ENCODE data around the gene PACRG.

PACRG gene

DNA sequence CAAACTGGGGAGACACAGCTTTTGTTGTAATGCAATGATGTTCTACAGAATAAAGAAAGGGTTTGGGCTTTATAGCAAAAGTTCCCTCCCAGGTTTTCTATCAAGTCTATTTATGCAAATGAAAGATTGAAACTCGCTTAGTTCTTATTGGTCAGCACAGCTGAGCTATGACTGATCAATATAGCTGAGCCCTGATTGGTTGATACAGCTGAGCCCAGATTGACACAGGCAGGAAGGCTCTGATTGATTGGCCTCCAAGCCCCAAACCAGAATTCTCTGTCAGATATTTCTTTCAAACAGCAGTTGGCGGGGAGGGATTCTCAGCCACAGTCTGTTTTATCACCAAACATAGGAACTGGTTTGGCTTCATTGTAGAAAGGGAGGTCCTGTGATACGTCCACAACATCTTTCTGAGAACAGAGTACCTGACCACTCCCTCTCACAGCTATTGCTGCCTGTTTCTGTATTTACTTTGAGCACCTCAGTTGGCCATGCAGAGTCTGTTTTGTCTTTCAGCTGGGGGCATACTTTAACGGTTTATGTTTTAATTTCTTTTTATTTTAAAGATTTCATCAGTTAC lies 223.5 kb downstream of the PACRG start:
- no peaks in the 10 kb centered on the region for H3K9me3 ChIP-seq (ENCODE audit: control insufficient read depth, low read length)
- H3K4me1 ChIP-seq (ENCODE audit: control insufficient read depth, insufficient read depth, low read length): no peaks in the 10 kb centered on the region
- H3K27ac ChIP-seq (ENCODE audit: insufficient read depth, low read depth, low read length, poor library complexity, severe bottlenecking): no peak overlapping the region
- H3K27me3 ChIP-seq (ENCODE audit: control insufficient read depth, insufficient read depth, low read length, poor library complexity, severe bottlenecking): no peaks in the 10 kb centered on the region
- no peak overlapping the region for H3K4me3 ChIP-seq (ENCODE audit: insufficient read depth, low read depth, low read length)
- H3K36me3 ChIP-seq (ENCODE audit: control insufficient read depth, insufficient read depth, low read length): no peaks in the 10 kb centered on the region
- WGBS, 2 experiments: 95 to 96% methylated on average over 4 of the region's 4 CpGs

DNA sequence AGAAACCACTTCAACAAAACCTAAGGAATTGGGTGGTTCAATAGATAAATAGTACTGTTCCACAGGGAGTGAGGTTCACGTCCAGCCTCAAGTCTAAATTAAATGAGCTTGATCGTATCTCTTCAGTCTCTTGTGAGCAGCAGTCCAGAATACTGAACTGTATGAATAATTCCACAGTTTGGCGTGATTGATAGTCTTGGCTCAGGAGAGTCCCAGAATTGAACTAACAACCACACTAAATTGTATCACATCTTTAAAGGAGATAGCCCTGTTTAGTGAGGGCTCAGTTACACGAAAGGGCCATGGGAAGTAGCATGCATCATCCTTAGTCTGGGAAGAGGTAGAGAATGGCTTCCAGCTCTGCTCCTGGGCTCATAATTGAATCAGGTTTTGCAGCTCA lies 224.6 kb downstream of the PACRG start:
- Histone ChIP-seq H3K4me1 (ENCODE audit: control insufficient read depth, insufficient read depth, low read length) (no peaks in the 10 kb centered on the region), H3K27ac (ENCODE audit: insufficient read depth, low read depth, low read length, poor library complexity, severe bottlenecking) (no peak overlapping the region), H3K36me3 (ENCODE audit: control insufficient read depth, insufficient read depth, low read length) (no peaks in the 10 kb centered on the region), H3K27me3 (ENCODE audit: control insufficient read depth, insufficient read depth, low read length, poor library complexity, severe bottlenecking) (no peaks in the 10 kb centered on the region), H3K4me3 (ENCODE audit: insufficient read depth, low read depth, low read length) (no peak overlapping the region), H3K9me3 (ENCODE audit: control insufficient read depth, low read length) (no peaks in the 10 kb centered on the region)
- WGBS, 2 experiments: 94% methylated on average over 4 of the region's 4 CpGs

DNA sequence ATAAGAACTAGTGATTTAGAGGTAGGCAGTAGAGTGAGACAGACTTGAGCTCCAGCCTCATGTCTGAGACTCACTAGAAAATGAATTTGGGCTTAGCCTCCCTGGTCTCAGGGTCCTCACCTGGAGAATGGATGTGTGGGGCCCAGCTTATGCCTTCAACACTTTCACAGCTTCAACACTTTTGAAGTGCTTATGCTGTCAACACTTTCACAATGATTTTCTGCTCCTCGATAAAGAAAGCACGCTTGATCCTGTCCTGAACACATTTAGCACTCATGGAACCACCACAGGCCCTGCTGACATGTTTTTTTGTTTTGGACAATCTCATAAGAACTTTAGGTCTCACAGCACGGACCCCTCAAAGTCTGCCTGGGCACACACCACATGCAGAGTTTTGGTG lies 229.3 kb downstream of the PACRG start:
- Histone ChIP-seq H3K4me3 (ENCODE audit: insufficient read depth, low read depth, low read length) (no peak overlapping the region), H3K4me1 (ENCODE audit: control insufficient read depth, insufficient read depth, low read length) (no peaks in the 10 kb centered on the region), H3K27me3 (ENCODE audit: control insufficient read depth, insufficient read depth, low read length, poor library complexity, severe bottlenecking) (no peaks in the 10 kb centered on the region), H3K27ac (ENCODE audit: insufficient read depth, low read depth, low read length, poor library complexity, severe bottlenecking) (no peak overlapping the region), H3K9me3 (ENCODE audit: control insufficient read depth, low read length) (no peaks in the 10 kb centered on the region), H3K36me3 (ENCODE audit: control insufficient read depth, insufficient read depth, low read length) (no peaks in the 10 kb centered on the region)
- WGBS, 2 experiments: 89 to 97% methylated on average over 3 of the region's 3 CpGs

DNA sequence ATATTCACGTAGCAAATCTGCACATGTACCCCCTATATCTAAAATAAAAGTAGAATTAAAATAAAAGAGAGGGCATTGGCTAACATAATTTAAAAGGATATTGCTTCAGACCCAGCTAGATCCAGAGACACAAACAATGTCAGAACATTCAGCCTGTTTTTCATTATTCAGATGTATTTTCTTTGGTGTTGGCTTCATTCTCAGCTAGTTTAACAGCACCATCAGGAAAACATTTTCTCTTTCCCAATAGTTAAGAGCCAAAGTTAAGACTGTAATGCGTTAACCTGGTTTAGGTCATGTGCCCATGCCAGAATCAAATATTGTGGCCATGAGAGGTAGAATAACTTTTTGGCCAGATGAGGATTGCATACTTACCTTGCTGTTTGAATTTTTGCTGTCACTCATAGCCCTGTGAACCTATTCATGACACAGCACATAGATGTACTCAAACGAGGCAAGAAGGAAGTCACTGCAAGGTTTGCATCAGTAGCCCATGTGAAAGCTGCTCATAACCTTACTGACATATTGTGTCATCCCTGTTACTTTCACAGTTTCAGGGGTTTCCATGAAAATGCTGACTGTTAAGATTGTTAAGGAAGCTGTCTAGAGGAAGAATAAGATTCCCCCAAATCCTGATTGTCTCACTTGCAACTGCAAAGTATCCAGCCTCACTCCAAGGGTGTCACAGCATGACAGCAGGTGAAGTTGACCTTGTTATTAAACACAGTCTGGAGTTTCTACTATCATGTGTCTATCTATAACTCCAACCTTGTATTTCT lies 233.1 kb downstream of the PACRG start:
- Histone ChIP-seq H3K9me3 (ENCODE audit: control insufficient read depth, low read length) (no peaks in the 10 kb centered on the region), H3K4me3 (ENCODE audit: insufficient read depth, low read depth, low read length) (no peak overlapping the region), H3K36me3 (ENCODE audit: control insufficient read depth, insufficient read depth, low read length) (no peaks in the 10 kb centered on the region), H3K4me1 (ENCODE audit: control insufficient read depth, insufficient read depth, low read length) (no peaks in the 10 kb centered on the region), H3K27me3 (ENCODE audit: control insufficient read depth, insufficient read depth, low read length, poor library complexity, severe bottlenecking) (no peaks in the 10 kb centered on the region), H3K27ac (ENCODE audit: insufficient read depth, low read depth, low read length, poor library complexity, severe bottlenecking) (no peak overlapping the region)
- WGBS, 2 experiments: 95 to 97% methylated on average over 2 of the region's 3 CpGs

DNA sequence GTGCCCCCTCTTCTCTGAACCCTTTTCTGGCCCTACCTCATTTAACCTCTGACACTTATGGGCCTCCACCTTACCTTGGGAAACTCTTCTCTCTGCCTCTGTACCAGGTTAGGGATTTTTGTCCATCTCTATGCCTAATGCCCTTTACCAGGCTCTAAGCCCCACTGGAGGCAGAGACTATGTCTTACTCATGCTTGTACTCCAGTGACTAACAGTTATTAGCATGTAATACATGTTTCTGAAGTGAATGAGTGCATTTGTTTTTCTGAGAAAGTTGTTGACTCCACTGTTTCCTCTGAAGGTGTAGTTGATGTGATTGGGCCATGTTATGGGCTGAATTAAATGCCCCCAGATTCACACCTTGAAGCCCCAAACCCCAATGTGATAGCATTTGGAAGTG lies 234.3 kb downstream of the PACRG start:
- H3K27me3 ChIP-seq (ENCODE audit: control insufficient read depth, insufficient read depth, low read length, poor library complexity, severe bottlenecking): no peaks in the 10 kb centered on the region
- no peak overlapping the region for H3K27ac ChIP-seq (ENCODE audit: insufficient read depth, low read depth, low read length, poor library complexity, severe bottlenecking)
- no peaks in the 10 kb centered on the region for H3K4me1 ChIP-seq (ENCODE audit: control insufficient read depth, insufficient read depth, low read length)
- no peak overlapping the region for H3K4me3 ChIP-seq (ENCODE audit: insufficient read depth, low read depth, low read length)
- H3K9me3 ChIP-seq (ENCODE audit: control insufficient read depth, low read length): no peaks in the 10 kb centered on the region
- no peaks in the 10 kb centered on the region for H3K36me3 ChIP-seq (ENCODE audit: control insufficient read depth, insufficient read depth, low read length)

DNA sequence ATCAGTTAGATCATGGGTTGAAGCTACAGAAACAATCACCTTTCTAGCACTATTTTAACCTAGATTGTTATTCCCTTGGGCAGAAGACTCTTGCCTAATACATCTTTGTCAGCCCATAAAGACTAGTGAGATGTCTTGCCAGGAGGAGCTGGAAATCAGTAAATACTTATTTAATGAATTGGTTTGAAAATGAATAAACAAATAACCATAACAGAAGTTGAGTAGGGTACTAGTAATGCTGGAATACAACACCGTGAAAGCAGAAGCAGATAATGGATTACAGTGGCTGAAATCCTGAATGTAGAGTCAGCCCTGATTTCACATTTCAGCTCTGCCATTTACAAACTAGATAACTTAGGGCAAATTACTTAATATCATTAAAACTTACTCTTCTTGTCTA lies 236.1 kb downstream of the PACRG start:
- Histone ChIP-seq H3K27ac (ENCODE audit: insufficient read depth, low read depth, low read length, poor library complexity, severe bottlenecking) (no peak overlapping the region), H3K36me3 (ENCODE audit: control insufficient read depth, insufficient read depth, low read length) (no peaks in the 10 kb centered on the region), H3K4me3 (ENCODE audit: insufficient read depth, low read depth, low read length) (no peak overlapping the region), H3K9me3 (ENCODE audit: control insufficient read depth, low read length) (no peaks in the 10 kb centered on the region), H3K27me3 (ENCODE audit: control insufficient read depth, insufficient read depth, low read length, poor library complexity, severe bottlenecking) (no peaks in the 10 kb centered on the region), H3K4me1 (ENCODE audit: control insufficient read depth, insufficient read depth, low read length) (no peaks in the 10 kb centered on the region)
- WGBS, 2 experiments: 92 to 94% methylated on average over 1 of the region's 1 CpG

DNA sequence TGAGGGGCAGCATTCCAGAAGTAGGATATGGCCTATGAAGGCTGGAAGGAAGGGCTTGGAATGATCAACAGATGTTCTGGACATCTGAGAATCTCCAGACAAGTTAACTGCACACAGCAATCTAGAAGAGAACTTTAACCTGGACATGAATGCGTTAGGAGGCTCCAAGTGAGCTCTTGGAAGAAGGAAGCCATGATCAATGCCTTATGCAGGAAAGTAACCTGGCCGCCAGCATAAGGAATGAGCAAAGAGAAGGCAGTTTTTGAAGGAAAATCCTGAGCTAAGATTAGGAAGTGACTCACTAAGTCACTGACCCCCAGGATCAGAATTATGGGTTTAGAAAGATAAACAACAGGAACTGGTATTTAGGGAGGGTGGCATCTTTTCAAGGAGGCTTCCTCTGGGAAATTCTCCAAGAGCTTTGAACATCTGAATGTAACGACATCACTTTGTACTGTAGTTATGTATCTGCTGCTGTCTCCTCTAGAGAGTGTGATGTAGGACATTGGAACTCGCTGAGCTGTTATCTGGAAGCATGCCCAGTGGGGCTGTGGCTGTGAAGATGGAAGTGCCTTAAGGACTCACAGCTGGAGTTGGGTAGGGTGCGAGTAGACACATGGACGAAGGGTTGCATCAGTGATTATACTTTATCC lies 236.8 kb downstream of the PACRG start:
- Histone ChIP-seq H3K9me3 (ENCODE audit: control insufficient read depth, low read length) (no peaks in the 10 kb centered on the region), H3K27ac (ENCODE audit: insufficient read depth, low read depth, low read length, poor library complexity, severe bottlenecking) (no peak overlapping the region), H3K4me1 (ENCODE audit: control insufficient read depth, insufficient read depth, low read length) (no peaks in the 10 kb centered on the region), H3K27me3 (ENCODE audit: control insufficient read depth, insufficient read depth, low read length, poor library complexity, severe bottlenecking) (no peaks in the 10 kb centered on the region), H3K4me3 (ENCODE audit: insufficient read depth, low read depth, low read length) (no peak overlapping the region), H3K36me3 (ENCODE audit: control insufficient read depth, insufficient read depth, low read length) (no peaks in the 10 kb centered on the region)
- WGBS, 2 experiments: 87 to 97% methylated on average over 6 of the region's 6 CpGs

DNA sequence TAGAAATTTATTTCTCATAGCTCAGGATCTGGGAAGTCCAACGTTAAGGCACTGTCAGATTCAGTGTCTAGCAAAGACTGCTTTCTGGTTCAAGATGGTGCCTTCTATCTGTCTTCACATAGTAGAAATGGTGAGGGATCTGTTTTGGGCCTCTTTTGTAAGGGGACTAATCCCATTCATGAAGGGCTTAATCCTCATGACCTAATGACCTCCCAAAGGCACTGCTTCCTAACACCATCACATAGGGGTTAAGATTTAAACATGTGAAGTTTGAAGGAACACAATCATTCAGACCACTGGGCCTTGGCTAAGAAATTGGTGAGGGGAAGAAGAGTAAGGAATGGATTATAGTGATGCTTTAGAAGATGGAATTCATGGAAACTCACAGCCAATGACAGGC lies 237.6 kb downstream of the PACRG start:
- H3K36me3 ChIP-seq (ENCODE audit: control insufficient read depth, insufficient read depth, low read length): no peaks in the 10 kb centered on the region
- H3K27me3 ChIP-seq (ENCODE audit: control insufficient read depth, insufficient read depth, low read length, poor library complexity, severe bottlenecking): no peaks in the 10 kb centered on the region
- H3K4me1 ChIP-seq (ENCODE audit: control insufficient read depth, insufficient read depth, low read length): no peaks in the 10 kb centered on the region
- H3K9me3 ChIP-seq (ENCODE audit: control insufficient read depth, low read length): no peaks in the 10 kb centered on the region
- no peak overlapping the region for H3K4me3 ChIP-seq (ENCODE audit: insufficient read depth, low read depth, low read length)
- H3K27ac ChIP-seq (ENCODE audit: insufficient read depth, low read depth, low read length, poor library complexity, severe bottlenecking): no peak overlapping the region
- 64 to 71% methylated on average over 1 of the region's 1 CpG for WGBS, 2 experiments

DNA sequence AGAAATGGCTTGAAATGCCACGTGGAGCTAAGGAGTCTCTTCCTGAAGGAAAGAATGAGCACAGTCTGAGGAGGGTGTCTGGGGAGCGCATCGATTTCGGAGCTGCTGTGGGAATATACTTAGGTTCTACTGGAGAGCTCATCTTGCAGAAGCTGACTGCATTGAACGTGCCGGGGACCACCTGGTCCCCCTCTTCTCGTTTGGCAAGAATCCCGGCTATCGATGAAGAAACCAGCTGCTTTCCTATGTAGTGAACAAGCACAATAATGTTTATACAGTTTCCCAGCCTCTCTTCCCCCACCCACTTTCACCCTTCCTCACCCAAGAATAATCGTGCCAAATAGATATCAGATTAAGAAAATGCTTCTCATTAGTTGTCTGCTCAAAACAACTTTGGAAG lies 242.5 kb downstream of the PACRG start:
- Histone ChIP-seq H3K4me3 (ENCODE audit: insufficient read depth, low read depth, low read length) (no peak overlapping the region), H3K9me3 (ENCODE audit: control insufficient read depth, low read length) (no peaks in the 10 kb centered on the region), H3K27ac (ENCODE audit: insufficient read depth, low read depth, low read length, poor library complexity, severe bottlenecking) (no peak overlapping the region), H3K4me1 (ENCODE audit: control insufficient read depth, insufficient read depth, low read length) (peaks cover 4% of the 10 kb centered on the region), H3K27me3 (ENCODE audit: control insufficient read depth, insufficient read depth, low read length, poor library complexity, severe bottlenecking) (no peaks in the 10 kb centered on the region), H3K36me3 (ENCODE audit: control insufficient read depth, insufficient read depth, low read length) (no peaks in the 10 kb centered on the region)
- 90% methylated on average over 10 of the region's 10 CpGs for WGBS, 2 experiments

DNA sequence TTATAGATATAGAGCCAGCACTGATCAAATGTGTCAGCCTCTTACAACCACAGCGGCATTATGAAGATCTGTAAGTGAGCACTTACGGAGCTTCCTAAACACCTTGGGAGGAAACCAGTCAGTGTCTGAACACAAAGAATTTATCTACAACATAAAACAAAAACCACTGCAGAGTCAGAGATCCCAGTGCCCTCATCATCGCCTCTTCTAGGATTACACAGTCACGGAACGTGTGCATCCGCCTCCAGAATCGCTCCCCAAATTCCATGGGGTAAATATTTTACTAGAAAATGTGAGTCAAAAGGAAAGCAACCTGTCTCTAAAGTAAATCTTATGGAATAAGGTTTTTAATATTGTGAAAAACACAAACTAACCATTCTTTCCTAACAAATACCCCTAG lies 243.6 kb downstream of the PACRG start:
- WGBS, 2 experiments: 92 to 96% methylated on average over 4 to 7 of the region's 7 CpGs
- Histone ChIP-seq H3K27ac (ENCODE audit: insufficient read depth, low read depth, low read length, poor library complexity, severe bottlenecking) (no peak overlapping the region), H3K27me3 (ENCODE audit: control insufficient read depth, insufficient read depth, low read length, poor library complexity, severe bottlenecking) (no peaks in the 10 kb centered on the region), H3K4me3 (ENCODE audit: insufficient read depth, low read depth, low read length) (no peak overlapping the region), H3K4me1 (ENCODE audit: control insufficient read depth, insufficient read depth, low read length) (peaks cover 4% of the 10 kb centered on the region), H3K9me3 (ENCODE audit: control insufficient read depth, low read length) (no peaks in the 10 kb centered on the region), H3K36me3 (ENCODE audit: control insufficient read depth, insufficient read depth, low read length) (no peaks in the 10 kb centered on the region)
